Mesendoderm (in vitro differentiated cells): ENCODE results near the gene IFNGR2.

Experiments used
- DNase-seq: peaks from one replicate; pipeline ENCODE4 v3.0.0; 2013
- H2AK5ac ChIP-seq: 2 replicates; pipeline ENCODE4 v1.6.1; 2013; ENCODE audit warnings: low read length, inconsistent platforms
- H2BK120ac ChIP-seq: 2 replicates; pipeline ENCODE4 v1.6.1; 2013; ENCODE audit warnings: low read depth, mild to moderate bottlenecking, low read length, moderate library complexity, mixed read lengths
- H2BK15ac ChIP-seq: replicated peaks from 2 replicates; pipeline ENCODE4 v1.6.1; 2013; ENCODE audit warnings: low read depth, mild to moderate bottlenecking, moderate library complexity
- H2BK5ac ChIP-seq: 2 replicates; pipeline ENCODE4 v1.6.1; 2013; ENCODE audit warnings: low read length, inconsistent platforms
- H3K18ac ChIP-seq: 2 replicates; pipeline ENCODE4 v1.6.1; 2013; ENCODE audit warnings: mild to moderate bottlenecking, low read length, mixed read lengths
- H3K23ac ChIP-seq: one replicate; pipeline ENCODE4 v1.6.1; 2013; ENCODE audit warnings: low read length
- H3K27ac ChIP-seq: 2 replicates; pipeline ENCODE4 v1.5.1; 2013; ENCODE audit warnings: low read depth, mild to moderate bottlenecking, inconsistent platforms, low read length, moderate library complexity
- H3K27me3 ChIP-seq: 2 replicates; pipeline ENCODE4 v1.6.1; 2013; ENCODE audit warnings: low read length, control low read depth, mild to moderate bottlenecking, inconsistent platforms; ENCODE audit not compliant: insufficient read depth, poor library complexity
- H3K36me3 ChIP-seq: 2 replicates; pipeline ENCODE4 v1.6.1; 2013; ENCODE audit warnings: low read length, inconsistent platforms; ENCODE audit not compliant: control insufficient read depth, insufficient read depth
- H3K4ac ChIP-seq: one replicate; pipeline ENCODE4 v1.6.1; 2013; ENCODE audit warnings: low read depth, mild to moderate bottlenecking, low read length, moderate library complexity
- H3K4me1 ChIP-seq: 2 replicates; pipeline ENCODE4 v1.6.1; 2013; ENCODE audit warnings: low read depth, low read length, inconsistent platforms; ENCODE audit not compliant: control insufficient read depth
- H3K4me2 ChIP-seq: 2 replicates; pipeline ENCODE4 v1.6.1; 2013; ENCODE audit warnings: low read length
- H3K4me3 ChIP-seq: 2 replicates; pipeline ENCODE4 v1.5.1; 2013; ENCODE audit warnings: mild to moderate bottlenecking, low read length
- H3K56ac ChIP-seq: one replicate; pipeline ENCODE4 v1.6.1; 2013; ENCODE audit warnings: low read length
- H3K79me1 ChIP-seq: 2 replicates; pipeline ENCODE4 v1.6.1; 2013; ENCODE audit warnings: low read length, inconsistent platforms
- H3K79me2 ChIP-seq: 2 replicates; pipeline ENCODE4 v1.6.1; 2013; ENCODE audit warnings: mild to moderate bottlenecking, low read length; ENCODE audit not compliant: control insufficient read depth, insufficient read depth
- H3K9ac ChIP-seq: 2 replicates; pipeline ENCODE4 v1.6.1; 2013; ENCODE audit warnings: low read length, inconsistent platforms
- H4K5ac ChIP-seq: one replicate; pipeline ENCODE4 v1.6.1; 2013; ENCODE audit warnings: low read length
- H4K8ac ChIP-seq: one replicate; pipeline ENCODE4 v1.6.1; 2013; ENCODE audit warnings: low read depth, mild to moderate bottlenecking, control low read depth, low read length, moderate library complexity
- WGBS: extraction: QIAGEN DNeasy Blood & Tissue Kit; methylation state at CpG from one replicate; pipeline ENCODE4 v1.1.7; 2013; ENCODE audit warnings: low lambda C conversion rate, missing lambda C conversion rate; ENCODE audit not compliant: insufficient coverage; ENCODE audit errors: extremely low coverage; 5-methylcytosine and 5-hydroxymethylcytosine counted together

Gene IFNGR2

DNA sequence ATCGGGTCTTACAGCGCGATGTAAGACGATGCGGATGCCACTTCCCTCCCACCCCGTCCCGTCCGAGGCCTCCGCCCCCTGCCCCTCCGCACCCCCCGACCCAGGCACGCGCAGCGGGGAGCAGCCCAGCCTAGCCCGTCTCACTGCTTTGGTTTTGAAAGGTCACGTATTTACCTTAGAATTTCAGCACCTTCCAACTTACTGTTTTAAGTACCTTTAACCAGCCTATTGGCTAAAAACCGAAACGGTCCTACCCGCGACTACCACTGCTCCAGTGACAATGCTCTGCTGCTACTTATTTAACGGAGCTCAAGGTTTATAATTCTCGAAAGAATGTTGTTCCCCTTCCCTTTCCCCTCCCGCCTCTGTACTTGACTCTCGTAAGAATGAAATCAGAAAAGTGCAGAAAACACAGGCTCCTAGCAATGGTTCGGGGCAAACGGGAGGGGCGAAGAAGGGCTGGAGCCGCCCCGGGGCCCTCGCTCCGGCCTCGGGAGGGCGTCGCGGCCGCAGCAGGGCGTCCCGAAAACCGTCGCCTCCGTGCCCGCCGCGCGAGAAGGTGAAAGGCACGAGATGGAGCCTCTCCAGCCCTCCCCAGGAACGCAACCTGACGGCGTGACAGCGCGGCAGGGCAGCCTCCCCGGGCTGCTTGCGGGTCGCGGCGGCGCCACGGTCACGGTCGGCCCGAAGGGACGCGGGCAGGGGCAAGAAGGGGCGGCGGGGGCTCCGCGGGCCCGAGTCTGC is 75.9 kb downstream of the IFNGR2 start:
- H3K27ac ChIP-seq, result peak overlapping the region; percentile 86

DNA sequence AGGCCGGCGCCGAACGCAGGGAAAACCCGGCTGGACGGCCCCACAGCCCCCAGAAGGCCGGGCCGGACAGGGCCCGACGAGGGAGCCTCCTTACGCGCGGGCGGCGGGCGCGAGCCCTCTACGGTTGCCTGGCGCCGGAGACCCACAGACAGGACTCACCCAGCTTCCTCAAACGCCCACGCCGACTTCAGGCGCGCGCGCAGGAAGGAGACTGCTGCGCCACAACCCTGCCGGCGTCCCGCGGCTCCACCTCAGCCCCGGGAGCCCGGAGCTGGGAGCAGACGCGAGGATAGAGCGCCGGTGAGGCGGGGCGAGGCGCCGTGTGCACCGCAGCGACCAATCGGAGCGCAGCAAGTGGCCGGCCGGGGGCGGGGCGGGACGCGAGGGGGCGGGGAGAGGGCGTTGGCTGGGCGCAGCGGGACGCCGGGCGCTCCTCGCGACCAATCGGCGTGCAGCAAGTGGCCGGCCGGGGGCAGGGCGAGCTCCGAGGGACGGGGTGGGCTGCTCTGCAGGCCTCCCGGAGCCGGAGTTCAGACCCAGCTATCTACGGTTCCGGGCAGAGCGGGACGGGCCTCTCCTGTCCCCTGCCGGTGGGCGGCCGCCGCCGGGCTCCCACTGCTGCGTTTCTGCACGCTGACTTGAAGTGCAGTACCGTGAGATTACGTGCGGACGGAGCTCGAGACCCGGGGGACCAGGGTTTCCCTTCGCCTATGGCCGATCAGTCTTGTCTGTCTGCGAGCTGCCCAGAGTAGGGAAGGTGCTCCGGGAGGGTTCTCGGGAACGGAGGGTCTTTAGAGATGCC is 76.7 kb downstream of the IFNGR2 start, which contains the start of gene TMEM50B:
Gene TMEM50B (minus strand): TSS at position 296 of the 802 bp plus-strand sequence. CDS start 11,089 bp downstream, outside the sequence.
- peak within 1 kb of the TSS; percentile 80 for H3K4me2 ChIP-seq
- peak within 1 kb of the TSS; percentile 86 for H3K27ac ChIP-seq
- peak within 1 kb of the TSS; percentile 96 for H3K56ac ChIP-seq
- peak; percentile 95 for DNase-seq
- H3K27me3 ChIP-seq, result no peaks in the 10 kb centered on the region
- H4K8ac ChIP-seq, result no peak within 1 kb of the TSS
- H3K4ac ChIP-seq, result peak within 1 kb of the TSS; percentile 60
- no peak within 1 kb of the TSS for H2BK15ac ChIP-seq
- no peaks in the 10 kb centered on the region for H3K79me2 ChIP-seq
- no CpG with 5 or more reads among the region's 93 CpGs for WGBS
- H3K36me3 ChIP-seq, result no peaks in the 10 kb centered on the region
- peak within 1 kb of the TSS; percentile 85 for H3K4me3 ChIP-seq
- no peak within 1 kb of the TSS for H2AK5ac ChIP-seq
- H4K5ac ChIP-seq, result no peak within 1 kb of the TSS
- peak within 1 kb of the TSS; percentile 80 for H3K23ac ChIP-seq
- no peaks in the 10 kb centered on the region for H3K4me1 ChIP-seq
- H2BK5ac ChIP-seq, result peak within 1 kb of the TSS; percentile 59
- peak within 1 kb of the TSS; percentile 88 for H3K18ac ChIP-seq
- H3K79me1 ChIP-seq, result no peaks in the 10 kb centered on the region
- no peak within 1 kb of the TSS for H2BK120ac ChIP-seq
- peak within 1 kb of the TSS; percentile 94 for H3K9ac ChIP-seq

More for the DNA sequence above, 75.9 kb downstream of the IFNGR2 start:
- Histone ChIP-seq H3K36me3 (no peaks in the 10 kb centered on the region), H3K4me3 (peak overlapping the region; percentile 85), H3K9ac (peak overlapping the region; percentile 86), H4K8ac (no peak overlapping the region), H3K79me2 (no peaks in the 10 kb centered on the region), H3K18ac (peak overlapping the region; percentile 88), H3K4ac (peak overlapping the region; percentile 60), H3K27me3 (no peaks in the 10 kb centered on the region), H2BK15ac (no peak overlapping the region), H3K4me2 (peak overlapping the region; percentile 87), H3K23ac (peak overlapping the region; percentile 80), H2BK120ac (no peak overlapping the region), H3K56ac (peak overlapping the region; percentile 92), H3K4me1 (no peaks in the 10 kb centered on the region), H4K5ac (no peak overlapping the region), H2AK5ac (no peak overlapping the region), H3K79me1 (no peaks in the 10 kb centered on the region), H2BK5ac (no peak overlapping the region)
- DNase-seq, result peak; percentile 44
- no CpG with 5 or more reads among the region's 68 CpGs for WGBS

DNA sequence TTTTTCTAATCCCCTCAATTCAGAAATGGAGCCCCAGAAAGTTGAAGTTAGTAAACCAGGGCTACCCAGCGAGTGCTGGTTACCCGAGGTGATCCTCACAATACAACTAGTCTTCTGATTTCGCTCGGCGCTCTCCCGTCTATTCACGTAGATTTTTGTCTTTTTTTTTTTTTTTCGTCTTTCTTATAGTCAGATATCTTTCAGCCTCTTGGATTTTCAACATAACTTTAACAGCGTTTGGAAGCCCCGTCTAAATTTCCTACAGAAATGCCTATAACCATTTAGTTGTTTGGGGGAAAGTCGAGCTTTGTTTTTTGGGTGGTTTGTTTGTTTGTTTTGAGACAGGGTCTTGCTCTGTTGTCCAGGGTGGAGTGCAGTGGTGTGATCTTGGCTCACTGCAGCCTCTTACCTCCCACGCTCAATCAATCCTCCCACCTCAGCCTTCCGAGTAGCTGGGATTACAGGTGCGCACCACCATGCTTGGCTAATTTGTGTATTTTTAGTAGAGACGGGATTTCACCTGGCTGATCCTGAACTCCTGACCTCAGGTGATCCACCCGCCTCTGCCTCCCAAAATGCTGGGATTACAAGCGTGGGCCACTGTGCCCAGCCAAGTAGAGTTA is 77.4 kb downstream of the IFNGR2 start:
- no peak overlapping the region for H4K5ac ChIP-seq
- no peak overlapping the region for H2BK120ac ChIP-seq
- no peaks in the 10 kb centered on the region for H3K4me1 ChIP-seq
- H3K4me2 ChIP-seq, result peak overlapping the region; percentile 73
- H3K27me3 ChIP-seq, result no peaks in the 10 kb centered on the region
- H3K27ac ChIP-seq, result peak overlapping the region; percentile 78
- peak overlapping the region; percentile 96 for H3K56ac ChIP-seq
- H3K4ac ChIP-seq, result no peak overlapping the region
- no peaks in the 10 kb centered on the region for H3K36me3 ChIP-seq
- H2BK5ac ChIP-seq, result no peak overlapping the region
- no peak overlapping the region for H2AK5ac ChIP-seq
- H2BK15ac ChIP-seq, result no peak overlapping the region
- no peak overlapping the region for H3K23ac ChIP-seq
- H4K8ac ChIP-seq, result no peak overlapping the region
- WGBS, result no CpG with 5 or more reads among the region's 17 CpGs
- peak overlapping the region; percentile 56 for H3K4me3 ChIP-seq
- no peaks in the 10 kb centered on the region for H3K79me2 ChIP-seq
- H3K18ac ChIP-seq, result no peak overlapping the region
- DNase-seq, result no peak
- H3K79me1 ChIP-seq, result no peaks in the 10 kb centered on the region
- peak overlapping the region; percentile 94 for H3K9ac ChIP-seq

DNA sequence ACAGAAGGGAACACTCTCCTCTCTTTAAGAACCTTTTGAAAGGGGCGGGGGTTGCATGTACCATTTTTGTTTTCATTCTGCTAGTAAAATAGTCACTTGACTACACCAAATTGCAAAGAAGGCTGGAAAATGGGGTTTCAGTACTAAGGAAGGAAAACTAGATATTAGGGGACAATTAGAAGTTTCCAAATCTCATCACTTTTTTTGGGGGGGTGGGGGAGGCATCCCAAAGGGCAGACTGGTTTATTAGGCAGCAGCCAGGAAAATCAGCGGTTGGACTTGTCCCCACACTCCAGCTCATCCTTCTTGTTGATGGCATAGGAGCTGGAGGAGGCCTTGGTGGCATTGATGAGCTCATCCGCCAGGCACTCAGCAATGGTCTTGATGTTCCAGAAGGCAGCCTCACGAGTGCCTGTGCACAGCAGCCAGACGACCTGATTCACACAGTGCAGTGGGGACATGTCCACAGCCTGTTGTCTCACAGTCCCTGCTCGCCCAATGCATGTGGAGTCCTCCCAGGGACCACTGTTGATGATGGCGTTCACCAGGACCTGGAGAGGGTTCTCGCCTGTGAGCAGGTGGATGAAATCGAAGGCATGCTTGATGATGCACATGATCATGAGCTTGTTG is 78.2 kb downstream of the IFNGR2 start:
- H3K4me3 ChIP-seq, result no peak overlapping the region
- no peak overlapping the region for H4K8ac ChIP-seq
- no peaks in the 10 kb centered on the region for H3K36me3 ChIP-seq
- WGBS, result no CpG with 5 or more reads among the region's 9 CpGs
- DNase-seq, result peak; percentile 42
- H3K9ac ChIP-seq, result no peak overlapping the region
- H3K79me1 ChIP-seq, result no peaks in the 10 kb centered on the region
- no peaks in the 10 kb centered on the region for H3K4me1 ChIP-seq
- H3K4ac ChIP-seq, result no peak overlapping the region
- no peak overlapping the region for H3K27ac ChIP-seq
- H2BK120ac ChIP-seq, result no peak overlapping the region
- no peak overlapping the region for H4K5ac ChIP-seq
- no peak overlapping the region for H2AK5ac ChIP-seq
- H2BK15ac ChIP-seq, result no peak overlapping the region
- H3K23ac ChIP-seq, result no peak overlapping the region
- H3K27me3 ChIP-seq, result no peaks in the 10 kb centered on the region
- H3K56ac ChIP-seq, result no peak overlapping the region
- no peaks in the 10 kb centered on the region for H3K79me2 ChIP-seq
- H2BK5ac ChIP-seq, result no peak overlapping the region
- H3K18ac ChIP-seq, result no peak overlapping the region
- no peak overlapping the region for H3K4me2 ChIP-seq
